Colonic mucosa (tissue), 4 donors: ENCODE results near the gene WWOX. TPM values are rescaled to one million over a fixed set of nuclear protein-coding genes. Genes with fewer than 3 reads are reported as not detected.

Experiments
- DNase-seq: peaks from one replicate; pipeline ENCODE4 v3.0.0-alpha.2; 2020
- H3K27ac ChIP-seq: fragments of 200-600 bp; one replicate; pipeline ENCODE4 v1.8.0; 2021
- H3K27me3 ChIP-seq: fragments of 200-600 bp; one replicate; pipeline ENCODE4 v1.8.0; 2021
- H3K36me3 ChIP-seq: fragments of 200-600 bp; one replicate; pipeline ENCODE4 v1.8.0; 2021
- H3K4me1 ChIP-seq: fragments of 200-600 bp; one replicate; pipeline ENCODE4 v1.8.0; 2021; ENCODE audit warnings: mild to moderate bottlenecking
- H3K4me3 ChIP-seq: fragments of 200-600 bp; one replicate; pipeline ENCODE4 v1.8.0; 2021
- H3K9ac ChIP-seq, 2 donors: one replicate each; pipeline ENCODE4 v1.7.0; 2013; ENCODE audit warnings: control low read depth in 2 of 2, low read depth in 2 of 2, low read length in 2 of 2
- H3K9me3 ChIP-seq: fragments of 200-600 bp; one replicate; pipeline ENCODE4 v1.8.0; 2021
- intact Hi-C: fragments of 100-400 bp; cut with DNase I; formaldehyde crosslinking; loops from one replicate; pipeline ENCODE4 v1.14.1; 2022
- total RNA-seq, 2 donors: library from RNA; stranded (reverse); fragmentation: NEBNext Ultra II Directional in 1 of 2; extraction: Animal tissue kit (Norgen Biotek cat#: 25700) in 1 of 2; gene quantifications; one replicate each; pipeline ENCODE4 v1.2.1, GENCODE V29; 2021
- TF ChIP-seq, protein P1 (sequence below): fragments of 200-600 bp; IDR thresholded peaks from one replicate; pipeline ENCODE4 v1.8.0; 2022; ENCODE audit warnings: antibody characterized with exemption, mild to moderate bottlenecking
- donor health status: healthy.
- donor health status: DM: no; HTN: no; CAD: no.
- donor health status: DM: no; HTN: no; CAD: no.

The WWOX gene
- total RNA-seq, 2 donors from 2014 or later = 7.2 to 11.0 TPM

DNA sequence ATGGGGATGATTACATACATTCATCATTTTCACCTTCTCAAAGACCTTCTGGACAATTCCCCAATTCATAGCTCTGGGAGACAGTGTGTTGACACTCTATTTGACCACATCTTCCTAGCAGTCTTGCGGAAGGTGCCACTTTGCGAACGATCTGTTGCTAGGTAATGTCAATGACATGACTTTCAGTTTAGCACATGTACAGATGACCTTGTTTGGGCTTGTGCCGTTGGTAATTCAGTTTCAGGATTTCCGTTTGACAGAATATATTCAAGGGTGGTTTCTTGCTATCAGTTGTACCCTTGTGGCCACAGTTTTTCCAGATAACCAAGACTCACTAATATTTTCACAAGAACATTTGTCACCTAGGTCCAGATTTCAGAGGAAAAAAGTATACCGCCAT is 478.2 kb downstream of the WWOX start:
- intact Hi-C loops = no loop called here
- H3K4me1 ChIP-seq = no peaks in the 10 kb centered on the region
- TF ChIP-seq, protein P1, sequence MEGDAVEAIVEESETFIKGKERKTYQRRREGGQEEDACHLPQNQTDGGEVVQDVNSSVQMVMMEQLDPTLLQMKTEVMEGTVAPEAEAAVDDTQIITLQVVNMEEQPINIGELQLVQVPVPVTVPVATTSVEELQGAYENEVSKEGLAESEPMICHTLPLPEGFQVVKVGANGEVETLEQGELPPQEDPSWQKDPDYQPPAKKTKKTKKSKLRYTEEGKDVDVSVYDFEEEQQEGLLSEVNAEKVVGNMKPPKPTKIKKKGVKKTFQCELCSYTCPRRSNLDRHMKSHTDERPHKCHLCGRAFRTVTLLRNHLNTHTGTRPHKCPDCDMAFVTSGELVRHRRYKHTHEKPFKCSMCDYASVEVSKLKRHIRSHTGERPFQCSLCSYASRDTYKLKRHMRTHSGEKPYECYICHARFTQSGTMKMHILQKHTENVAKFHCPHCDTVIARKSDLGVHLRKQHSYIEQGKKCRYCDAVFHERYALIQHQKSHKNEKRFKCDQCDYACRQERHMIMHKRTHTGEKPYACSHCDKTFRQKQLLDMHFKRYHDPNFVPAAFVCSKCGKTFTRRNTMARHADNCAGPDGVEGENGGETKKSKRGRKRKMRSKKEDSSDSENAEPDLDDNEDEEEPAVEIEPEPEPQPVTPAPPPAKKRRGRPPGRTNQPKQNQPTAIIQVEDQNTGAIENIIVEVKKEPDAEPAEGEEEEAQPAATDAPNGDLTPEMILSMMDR = no peak

DNA sequence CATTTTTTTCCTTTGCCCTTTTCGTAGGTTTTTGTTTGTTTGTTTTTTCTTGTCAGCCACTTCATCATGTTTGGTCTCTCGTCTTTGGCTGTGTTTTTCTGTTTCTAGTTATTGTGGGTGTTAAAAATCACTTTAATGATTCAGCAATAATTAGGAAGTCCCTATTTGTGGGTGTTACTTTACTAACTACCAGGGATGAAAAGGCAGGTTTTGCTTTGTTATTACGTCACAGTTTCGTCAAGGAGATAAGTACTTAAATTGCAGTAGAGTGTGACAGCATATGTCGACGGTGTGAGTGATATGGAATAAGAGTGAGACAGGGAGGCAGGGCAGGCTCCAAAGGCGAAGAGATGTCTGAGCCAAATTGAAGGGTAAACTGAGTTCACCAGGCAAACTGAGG is 479.6 kb downstream of the WWOX start:
- Histone ChIP-seq H3K4me1 (no peaks in the 10 kb centered on the region), H3K27me3 (no peaks in the 10 kb centered on the region), H3K36me3 (no peaks in the 10 kb centered on the region), H3K27ac (no peak overlapping the region), H3K9ac (no peak overlapping the region), H3K4me3 (no peak overlapping the region), H3K9me3 (no peaks in the 10 kb centered on the region)
- TF ChIP-seq, protein P1 = no peak
- intact Hi-C loops = no loop called here
- no peak for DNase-seq

More for the DNA sequence above, 478.2 kb downstream of the WWOX start:
- H3K9me3 ChIP-seq = no peaks in the 10 kb centered on the region
- no peak for DNase-seq
- H3K36me3 ChIP-seq = no peaks in the 10 kb centered on the region
- no peak overlapping the region for H3K4me3 ChIP-seq
- no peak overlapping the region for H3K27ac ChIP-seq
- H3K27me3 ChIP-seq = no peaks in the 10 kb centered on the region
- no peak overlapping the region for H3K9ac ChIP-seq

DNA sequence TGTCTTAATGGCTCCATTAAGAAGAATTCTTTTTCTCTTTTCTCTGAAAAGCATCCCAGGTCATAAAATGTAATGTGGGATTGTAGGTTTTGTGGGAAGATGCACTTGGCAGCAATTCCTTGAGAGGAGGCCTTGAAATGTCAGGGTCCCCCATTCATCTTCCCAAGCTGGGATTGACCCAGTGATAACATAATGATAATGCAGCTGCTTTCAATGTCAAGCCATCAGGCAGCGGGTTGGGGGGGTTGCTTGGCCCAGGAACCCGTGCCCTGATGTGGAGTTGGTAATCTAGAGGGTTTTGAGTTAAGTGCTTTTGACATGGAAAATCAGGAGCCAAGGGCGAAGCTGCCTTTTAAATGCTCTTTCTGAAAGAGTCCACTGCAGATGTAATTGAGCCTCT is 484.0 kb downstream of the WWOX start:
- Histone ChIP-seq H3K4me1 (no peaks in the 10 kb centered on the region), H3K4me3 (no peak overlapping the region), H3K36me3 (no peaks in the 10 kb centered on the region), H3K9me3 (no peaks in the 10 kb centered on the region), H3K27me3 (no peaks in the 10 kb centered on the region), H3K27ac (no peak overlapping the region), H3K9ac (no peak overlapping the region)
- no peak for DNase-seq
- intact Hi-C loops = no loop called here
- TF ChIP-seq, protein P1 = no peak

DNA sequence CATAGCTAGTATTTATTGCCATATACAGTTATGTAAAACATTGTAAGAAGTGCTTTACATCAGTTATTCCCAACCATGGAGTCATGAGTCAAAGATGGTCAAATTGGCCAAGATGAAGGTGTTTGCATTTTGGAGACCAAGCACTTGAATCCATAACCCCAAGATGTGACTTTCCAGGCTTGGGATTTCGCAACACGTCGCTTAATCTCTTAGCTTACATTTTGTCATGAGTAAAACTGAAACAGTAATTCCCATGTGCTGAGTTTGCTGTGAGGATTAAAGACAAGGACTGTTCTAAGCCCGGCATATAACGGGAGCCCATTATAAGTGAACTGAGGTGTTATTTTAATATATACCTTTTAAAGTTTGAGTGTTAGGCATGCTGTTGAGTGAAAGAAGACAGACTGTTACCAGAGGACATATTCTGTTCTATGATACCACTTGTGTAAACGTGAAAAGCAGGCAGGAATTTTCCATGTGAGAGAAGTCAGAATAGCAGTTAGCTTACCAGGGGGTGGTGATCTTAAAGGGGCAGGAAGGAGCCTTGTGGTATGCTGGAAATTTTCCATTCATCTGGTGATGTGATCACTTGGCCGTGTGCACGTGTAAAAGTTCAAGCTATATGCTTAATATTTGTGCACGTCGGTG is 484.9 kb downstream of the WWOX start:
- Histone ChIP-seq H3K27ac (no peak overlapping the region), H3K9me3 (no peaks in the 10 kb centered on the region)

DNA sequence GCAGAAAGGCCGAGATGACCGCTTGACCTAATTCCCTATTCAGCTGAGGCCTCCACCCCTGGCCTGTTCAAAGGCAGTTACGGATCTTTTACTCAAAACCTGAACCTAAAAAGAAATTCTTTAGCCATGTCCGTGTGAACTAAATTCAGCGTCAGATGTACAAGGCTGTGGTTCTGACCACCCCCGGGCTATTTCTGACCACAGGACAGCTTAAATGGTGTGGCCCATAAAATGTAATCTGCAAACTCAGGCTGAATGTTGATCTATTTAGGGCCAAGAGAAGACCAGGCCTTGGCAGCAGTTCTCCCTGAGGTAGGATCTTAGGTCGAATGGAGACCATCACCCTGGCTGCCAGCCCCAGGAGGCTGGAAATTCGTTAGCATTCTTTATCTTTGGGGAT is 485.5 kb downstream of the WWOX start:
- Histone ChIP-seq H3K4me1 (no peaks in the 10 kb centered on the region), H3K9ac (no peak overlapping the region), H3K27me3 (no peaks in the 10 kb centered on the region), H3K27ac (no peak overlapping the region), H3K36me3 (no peaks in the 10 kb centered on the region), H3K4me3 (no peak overlapping the region), H3K9me3 (no peaks in the 10 kb centered on the region)
- intact Hi-C loops = no loop called here
- TF ChIP-seq, protein P1 = no peak
- no peak for DNase-seq

More for the DNA sequence above, 484.9 kb downstream of the WWOX start:
- TF ChIP-seq, protein P1 = no peak
- Histone ChIP-seq H3K27me3 (no peaks in the 10 kb centered on the region), H3K36me3 (no peaks in the 10 kb centered on the region), H3K4me3 (no peak overlapping the region), H3K9ac (no peak overlapping the region), H3K4me1 (no peaks in the 10 kb centered on the region)
- intact Hi-C loops = no loop called here
- DNase-seq = no peak
